Astrocyte of the cerebellum (primary cell): ENCODE data around the gene C6.

ENCODE experiments used
- DNase-seq: peaks from one replicate; pipeline ENCODE4 v3.0.0-alpha.2; 2011; ENCODE audit warnings: low read depth
- H3K4me3 ChIP-seq: 2 replicates; pipeline ENCODE4 v1.5.1; 2011; ENCODE audit warnings: mild to moderate bottlenecking, low read depth, low read length, moderate library complexity
- in situ Hi-C: cut with HindIII; loops from 2 replicates; pipeline ENCODE4 v1.10.0; 2017; ENCODE audit warnings: low sequenced_read_pairs
- TF ChIP-seq, protein P1 (sequence below): IDR thresholded peaks from 2 replicates; pipeline ENCODE4 v1.5.1; 2012; ENCODE audit warnings: low read length, low read depth, moderate library complexity, mild to moderate bottlenecking; ENCODE audit errors: missing control alignments

The C6 gene

DNA sequence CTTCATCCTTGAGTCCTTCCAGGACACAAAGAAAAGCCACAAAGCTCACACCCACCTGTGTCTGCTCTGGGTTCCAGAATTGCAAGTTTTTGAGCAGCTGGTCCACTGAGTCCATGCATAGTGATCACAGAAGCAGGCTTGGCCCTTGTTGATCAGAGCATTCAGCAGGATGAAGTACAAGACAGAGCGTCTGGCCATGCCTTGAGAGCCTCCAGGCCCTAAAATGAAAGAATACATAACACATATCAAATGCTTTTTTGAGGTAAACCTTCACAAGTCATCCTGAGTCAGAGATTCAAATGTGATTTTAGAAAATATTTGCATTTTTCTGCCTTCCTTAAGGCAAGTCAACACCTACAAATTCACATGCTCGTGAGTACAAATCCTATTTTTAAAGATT is 10.3 kb downstream of the C6 start:
- TF ChIP-seq, protein P1, sequence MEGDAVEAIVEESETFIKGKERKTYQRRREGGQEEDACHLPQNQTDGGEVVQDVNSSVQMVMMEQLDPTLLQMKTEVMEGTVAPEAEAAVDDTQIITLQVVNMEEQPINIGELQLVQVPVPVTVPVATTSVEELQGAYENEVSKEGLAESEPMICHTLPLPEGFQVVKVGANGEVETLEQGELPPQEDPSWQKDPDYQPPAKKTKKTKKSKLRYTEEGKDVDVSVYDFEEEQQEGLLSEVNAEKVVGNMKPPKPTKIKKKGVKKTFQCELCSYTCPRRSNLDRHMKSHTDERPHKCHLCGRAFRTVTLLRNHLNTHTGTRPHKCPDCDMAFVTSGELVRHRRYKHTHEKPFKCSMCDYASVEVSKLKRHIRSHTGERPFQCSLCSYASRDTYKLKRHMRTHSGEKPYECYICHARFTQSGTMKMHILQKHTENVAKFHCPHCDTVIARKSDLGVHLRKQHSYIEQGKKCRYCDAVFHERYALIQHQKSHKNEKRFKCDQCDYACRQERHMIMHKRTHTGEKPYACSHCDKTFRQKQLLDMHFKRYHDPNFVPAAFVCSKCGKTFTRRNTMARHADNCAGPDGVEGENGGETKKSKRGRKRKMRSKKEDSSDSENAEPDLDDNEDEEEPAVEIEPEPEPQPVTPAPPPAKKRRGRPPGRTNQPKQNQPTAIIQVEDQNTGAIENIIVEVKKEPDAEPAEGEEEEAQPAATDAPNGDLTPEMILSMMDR = no peak
- H3K4me3 ChIP-seq = no peak overlapping the region
- DNase-seq = no peak
- in situ Hi-C loops = no loop called here

DNA sequence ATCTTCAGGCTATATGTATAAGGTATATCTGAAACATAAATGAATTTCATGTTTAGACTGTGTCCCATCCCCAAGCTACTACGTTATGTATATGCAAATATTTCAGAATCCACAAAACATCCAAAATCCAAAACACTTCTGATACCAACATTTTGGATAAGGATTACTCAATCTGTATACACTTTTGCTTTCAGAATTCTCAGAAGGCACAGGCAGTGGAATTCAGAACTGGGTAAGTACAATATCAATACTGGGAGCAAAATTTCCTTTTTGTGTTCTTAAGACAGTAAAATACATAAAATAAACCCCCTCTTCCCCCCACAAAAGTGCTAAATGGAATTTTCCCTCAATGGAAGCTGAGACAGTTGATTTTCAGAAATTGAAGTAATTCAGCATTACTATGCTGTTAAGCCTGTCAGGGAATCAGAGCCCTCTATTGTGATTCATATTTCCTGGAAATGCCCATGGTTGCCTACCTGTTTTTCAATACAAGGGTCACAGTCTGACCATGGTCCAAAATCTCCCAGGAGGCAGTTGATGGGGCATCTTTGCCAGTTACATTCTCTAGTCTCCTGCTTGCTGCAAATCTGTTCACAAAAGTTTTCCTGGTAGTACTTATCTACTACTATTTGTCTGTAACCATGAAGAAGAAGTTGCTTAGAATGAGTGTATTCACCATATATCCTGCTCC is 12.1 kb downstream of the C6 start:
- no peak for DNase-seq
- TF ChIP-seq, protein P1 = no peak
- in situ Hi-C loops = no loop called here
- H3K4me3 ChIP-seq = no peak overlapping the region

DNA sequence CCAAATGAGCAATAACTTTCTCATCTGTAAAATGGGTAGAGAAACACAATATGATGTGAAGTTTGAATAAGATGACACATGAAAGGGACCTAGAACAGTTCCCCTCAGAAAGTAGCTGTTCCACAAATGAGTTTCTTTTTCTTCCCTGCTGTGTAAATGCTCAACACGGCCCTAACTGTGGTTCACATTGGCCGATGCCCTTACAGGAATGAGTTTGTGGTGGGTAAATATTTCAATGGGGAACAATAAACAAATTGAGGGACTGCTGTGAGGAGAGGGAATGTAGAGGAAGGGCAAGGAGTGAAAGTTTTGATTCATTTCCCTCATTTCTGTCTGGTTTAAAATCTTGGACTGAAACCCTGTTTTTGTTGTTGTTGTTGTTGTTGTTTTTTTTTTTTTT is 12.8 kb downstream of the C6 start:
- TF ChIP-seq, protein P1 = no peak
- DNase-seq = no peak
- no peak overlapping the region for H3K4me3 ChIP-seq
- in situ Hi-C loops = no loop called here

DNA sequence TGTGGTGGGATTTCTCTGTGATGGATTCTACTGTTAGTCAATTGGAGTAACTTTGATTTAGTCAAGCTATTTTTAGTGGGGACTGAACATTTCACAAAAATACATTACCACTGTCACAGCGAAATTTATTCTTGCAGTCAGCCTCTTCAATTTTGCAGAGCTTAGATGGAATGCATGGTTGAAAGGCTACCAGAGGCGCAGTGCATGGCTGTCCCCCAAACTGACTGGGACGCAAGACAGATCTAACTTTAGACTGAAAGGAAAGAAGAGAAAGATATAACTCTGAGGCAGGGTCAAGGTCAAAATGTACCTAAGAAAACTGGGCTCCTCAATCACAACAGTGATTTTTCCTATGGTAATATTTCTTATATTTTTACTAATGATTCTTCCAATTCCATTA is 13.7 kb downstream of the C6 start:
- no peak for DNase-seq
- in situ Hi-C loops = no loop called here
- H3K4me3 ChIP-seq = no peak overlapping the region
- TF ChIP-seq, protein P1 = no peak

DNA sequence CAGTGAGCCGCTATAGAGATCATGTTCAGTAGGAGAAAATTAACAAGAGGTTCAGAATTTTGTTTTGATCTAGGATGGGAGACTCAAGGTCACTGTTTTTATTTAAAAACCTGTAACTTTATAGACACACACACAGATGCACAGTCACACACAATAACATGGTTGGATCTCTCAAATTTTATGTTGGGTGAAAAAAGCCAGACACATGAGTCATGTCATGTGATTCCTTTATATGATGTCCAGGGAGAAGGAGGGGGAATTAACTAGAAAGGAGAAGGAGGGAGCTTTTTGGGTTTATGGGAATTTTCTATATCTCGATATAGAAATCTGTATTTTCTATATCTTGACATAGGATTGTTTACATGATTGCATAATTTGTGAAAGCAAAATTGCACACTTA is 17.1 kb downstream of the C6 start:
- H3K4me3 ChIP-seq = no peak overlapping the region
- DNase-seq = no peak
- in situ Hi-C loops = no loop called here
- TF ChIP-seq, protein P1 = no peak

DNA sequence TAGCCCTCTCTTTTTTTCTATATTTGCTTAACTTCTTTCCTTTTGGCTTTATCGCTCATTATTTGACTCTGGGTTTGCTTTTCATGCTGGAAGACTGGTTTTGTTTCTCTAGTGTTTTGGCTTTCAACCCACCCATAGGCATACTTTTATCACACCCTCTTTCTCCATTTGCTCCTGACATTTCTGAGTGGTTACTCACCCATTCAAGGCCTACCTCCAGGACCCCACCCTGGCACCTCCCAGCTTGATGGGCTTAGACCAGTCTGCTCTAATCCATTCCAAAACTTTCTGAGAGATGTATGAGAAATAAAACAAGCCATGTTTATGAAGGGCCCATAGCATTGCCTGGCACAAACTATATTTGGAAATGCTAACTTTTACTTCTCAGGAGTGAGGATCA is 18.1 kb downstream of the C6 start:
- DNase-seq = no peak
- TF ChIP-seq, protein P1 = no peak
- in situ Hi-C loops = no loop called here
- no peak overlapping the region for H3K4me3 ChIP-seq
